Prostate gland (tissue), 2 donors: ENCODE data around the gene NSD2.

Experiments
- POLR2A ChIP-seq: fragments of 450-650 bp; IDR thresholded peaks from one replicate; pipeline ENCODE4 v1.6.1; 2016; ENCODE audit warnings: antibody characterized with exemption, mild to moderate bottlenecking
- POLR2AphosphoS5 ChIP-seq: sonication (generic); formaldehyde crosslinking; IDR thresholded peaks from one replicate; pipeline ENCODE4 v1.6.1; 2017; ENCODE audit warnings: antibody characterized with exemption
- TF ChIP-seq, protein P1 (sequence below), 4 experiments: fragments of 200-600 bp in 2 of 4; fragments of 450-650 bp in 2 of 4; sonication (generic) in 2 of 4; IDR thresholded peaks; 1 replicate in 3 of 4; 2 replicates in 1 of 4; pipeline ENCODE4 v1.5.1; 2016 to 2019; ENCODE audit warnings: antibody characterized with exemption in 4 of 4, mild to moderate bottlenecking in 2 of 4, moderate library complexity in 2 of 4

GRCh38 chr4:1961563-1961962 is 90.4 kb downstream of the NSD2 start:
- TF ChIP-seq POLR2AphosphoS5 (no peak), POLR2A (no peak)
- TF ChIP-seq, protein P1, sequence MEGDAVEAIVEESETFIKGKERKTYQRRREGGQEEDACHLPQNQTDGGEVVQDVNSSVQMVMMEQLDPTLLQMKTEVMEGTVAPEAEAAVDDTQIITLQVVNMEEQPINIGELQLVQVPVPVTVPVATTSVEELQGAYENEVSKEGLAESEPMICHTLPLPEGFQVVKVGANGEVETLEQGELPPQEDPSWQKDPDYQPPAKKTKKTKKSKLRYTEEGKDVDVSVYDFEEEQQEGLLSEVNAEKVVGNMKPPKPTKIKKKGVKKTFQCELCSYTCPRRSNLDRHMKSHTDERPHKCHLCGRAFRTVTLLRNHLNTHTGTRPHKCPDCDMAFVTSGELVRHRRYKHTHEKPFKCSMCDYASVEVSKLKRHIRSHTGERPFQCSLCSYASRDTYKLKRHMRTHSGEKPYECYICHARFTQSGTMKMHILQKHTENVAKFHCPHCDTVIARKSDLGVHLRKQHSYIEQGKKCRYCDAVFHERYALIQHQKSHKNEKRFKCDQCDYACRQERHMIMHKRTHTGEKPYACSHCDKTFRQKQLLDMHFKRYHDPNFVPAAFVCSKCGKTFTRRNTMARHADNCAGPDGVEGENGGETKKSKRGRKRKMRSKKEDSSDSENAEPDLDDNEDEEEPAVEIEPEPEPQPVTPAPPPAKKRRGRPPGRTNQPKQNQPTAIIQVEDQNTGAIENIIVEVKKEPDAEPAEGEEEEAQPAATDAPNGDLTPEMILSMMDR (IDR thresholded peaks at IDR 0.05): no peak
